ENCODE results near the gene HDHD3.
A peak's percentile ranks its signal among the peaks of the same experiment; 100 is the strongest.
"Not testable (repeated sequence)": the region's sequence is repeated elsewhere in the genome, so short reads cannot be mapped to it uniquely, and the experiment has no call there.

The HDHD3 gene, protein sequence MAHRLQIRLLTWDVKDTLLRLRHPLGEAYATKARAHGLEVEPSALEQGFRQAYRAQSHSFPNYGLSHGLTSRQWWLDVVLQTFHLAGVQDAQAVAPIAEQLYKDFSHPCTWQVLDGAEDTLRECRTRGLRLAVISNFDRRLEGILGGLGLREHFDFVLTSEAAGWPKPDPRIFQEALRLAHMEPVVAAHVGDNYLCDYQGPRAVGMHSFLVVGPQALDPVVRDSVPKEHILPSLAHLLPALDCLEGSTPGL

DNA sequence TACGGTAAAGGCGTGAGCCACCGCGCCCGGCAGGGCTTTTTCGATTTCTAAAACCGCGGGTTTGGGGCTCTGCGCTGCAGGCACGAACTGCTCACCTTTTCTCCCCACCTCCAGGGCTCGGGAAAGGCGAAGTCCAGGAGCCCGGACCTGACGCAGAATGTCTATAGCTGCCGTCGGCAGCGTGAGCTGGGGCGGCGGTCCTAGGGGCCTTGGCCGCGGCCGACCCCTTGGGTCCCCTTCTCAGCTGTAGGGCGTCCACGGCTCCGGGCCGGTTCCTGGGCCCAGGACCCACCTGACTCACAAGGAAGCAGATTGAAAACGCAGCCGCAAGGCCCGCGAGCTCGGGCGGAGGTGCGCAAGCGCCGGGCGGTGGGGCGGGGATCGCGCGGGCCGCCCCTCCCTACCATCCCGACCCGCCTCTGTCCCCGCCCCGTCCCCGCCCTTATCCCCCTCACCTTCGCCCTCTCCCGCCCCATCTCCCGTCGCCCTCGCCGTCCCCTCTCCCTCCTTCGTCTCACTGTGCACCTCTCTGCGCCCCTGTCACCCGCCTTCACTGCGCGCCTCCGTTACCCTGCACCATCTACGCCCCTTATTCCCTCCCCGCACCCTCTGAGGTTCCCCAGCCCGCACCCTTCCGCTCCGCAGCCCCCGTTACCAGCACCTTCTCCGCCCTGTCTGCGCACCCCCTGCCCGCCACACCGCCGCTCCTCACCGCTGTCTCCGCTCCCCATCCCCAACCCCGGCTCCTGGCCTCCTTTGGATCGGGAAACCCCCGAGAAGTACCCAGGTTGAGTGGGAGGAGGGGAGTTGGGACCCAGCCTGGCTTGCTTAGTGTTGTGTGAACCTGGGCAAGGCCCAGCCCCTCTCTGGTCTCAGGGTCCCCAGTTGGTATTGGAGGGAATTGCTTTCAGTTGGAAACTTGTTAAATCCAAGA lies at the start of gene HDHD3:
HDHD3 (minus strand) TSS at position 353 of the 934 bp plus-strand sequence. CDS start 2,632 bp downstream, outside the sequence.
- peak; percentile 55 to 83 (median 58) for DNase-seq (ENCODE audit: low read depth in 3 of 3)

DNA sequence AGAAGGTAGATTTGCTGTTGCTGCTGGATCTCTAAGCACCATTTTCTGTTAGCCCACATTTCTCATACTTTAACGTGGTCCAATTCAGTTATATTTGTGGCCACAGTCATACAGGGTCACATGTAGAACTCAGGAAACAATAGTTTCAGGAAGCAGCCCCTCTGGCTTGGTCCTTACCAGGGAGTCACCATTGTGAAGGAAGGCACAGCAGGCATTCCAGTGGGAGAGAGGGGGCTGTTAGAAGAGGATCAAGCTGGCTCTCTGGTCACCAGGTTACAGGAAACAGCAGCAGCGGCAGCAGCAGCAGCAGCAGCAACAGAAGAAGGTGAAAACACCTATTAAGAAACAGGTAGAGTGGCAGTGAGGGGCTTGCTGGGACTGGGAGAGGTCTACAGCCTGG lies 48.3 kb upstream of the HDHD3 start:
- no peak for DNase-seq (ENCODE audit: low read depth in 3 of 3)

DNA sequence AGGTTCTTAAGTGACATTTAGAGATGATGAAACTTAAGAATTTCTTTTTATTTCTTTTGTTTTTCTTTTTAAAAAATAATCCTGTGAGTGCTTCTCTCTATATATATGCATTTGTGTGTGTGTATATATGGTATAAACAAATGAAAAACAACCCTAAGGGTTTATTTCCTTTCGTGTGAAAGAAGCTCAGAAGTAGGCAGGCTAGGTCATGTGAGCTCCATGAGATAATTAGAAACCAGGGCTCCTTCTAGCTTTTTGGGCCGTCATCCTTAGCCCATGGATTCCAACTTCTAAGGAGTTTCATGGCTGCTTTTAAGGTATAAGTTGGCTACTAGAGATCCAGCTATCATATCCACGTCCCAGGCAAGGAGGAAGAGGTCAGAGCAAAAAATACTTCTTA lies 44.9 kb upstream of the HDHD3 start:
- no peak for DNase-seq (ENCODE audit: low read depth in 3 of 3)

DNA sequence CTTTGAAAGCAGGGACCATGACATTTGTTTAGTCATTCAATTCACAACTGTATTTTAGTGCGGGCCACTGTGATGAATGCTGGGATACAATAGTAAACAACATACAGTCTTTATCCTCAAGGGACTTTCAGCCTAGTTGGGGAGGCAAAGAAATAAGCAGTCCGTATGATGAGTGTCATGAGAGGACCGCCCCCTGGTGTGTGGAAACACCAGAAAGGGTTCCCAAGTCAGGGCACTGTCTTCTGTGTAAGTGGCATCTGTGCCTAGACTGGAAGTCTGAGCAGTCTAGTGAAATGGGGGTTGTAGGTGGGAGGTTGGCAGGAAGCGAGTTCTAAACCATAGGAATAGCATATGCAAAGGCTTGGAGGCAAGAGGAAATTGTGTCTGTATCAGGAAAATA lies 40.6 kb upstream of the HDHD3 start:
- no peak for DNase-seq (ENCODE audit: low read depth in 3 of 3)

DNA sequence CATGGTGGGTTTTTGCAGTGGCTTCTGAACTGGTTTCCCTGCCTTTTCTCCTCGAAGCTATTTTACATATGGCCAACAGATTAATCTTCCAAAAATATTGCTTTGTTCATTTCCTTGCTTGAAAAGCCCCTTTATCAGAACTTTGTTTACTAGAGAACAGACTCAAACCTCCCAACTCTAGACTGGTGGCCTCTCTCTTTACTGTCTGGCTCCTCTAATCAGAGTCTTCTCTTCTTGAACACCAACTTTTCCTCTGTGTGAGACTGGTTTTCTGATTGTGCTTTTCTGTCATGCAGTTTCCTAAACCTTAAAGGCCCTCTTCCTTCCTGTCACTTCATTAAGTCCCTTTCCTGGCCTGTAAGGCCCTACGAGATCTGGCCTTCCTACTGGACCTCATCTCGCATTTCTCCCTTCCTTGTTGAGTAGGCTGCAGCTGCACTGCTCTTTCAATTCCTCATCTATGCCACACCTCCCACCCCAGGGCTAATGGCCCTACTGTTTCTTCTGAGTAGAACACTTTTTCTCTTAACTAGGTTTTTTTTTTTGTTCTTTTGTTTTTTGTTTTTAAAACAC lies 39.4 kb upstream of the HDHD3 start:
- DNase-seq (ENCODE audit: low read depth in 3 of 3): no peak

DNA sequence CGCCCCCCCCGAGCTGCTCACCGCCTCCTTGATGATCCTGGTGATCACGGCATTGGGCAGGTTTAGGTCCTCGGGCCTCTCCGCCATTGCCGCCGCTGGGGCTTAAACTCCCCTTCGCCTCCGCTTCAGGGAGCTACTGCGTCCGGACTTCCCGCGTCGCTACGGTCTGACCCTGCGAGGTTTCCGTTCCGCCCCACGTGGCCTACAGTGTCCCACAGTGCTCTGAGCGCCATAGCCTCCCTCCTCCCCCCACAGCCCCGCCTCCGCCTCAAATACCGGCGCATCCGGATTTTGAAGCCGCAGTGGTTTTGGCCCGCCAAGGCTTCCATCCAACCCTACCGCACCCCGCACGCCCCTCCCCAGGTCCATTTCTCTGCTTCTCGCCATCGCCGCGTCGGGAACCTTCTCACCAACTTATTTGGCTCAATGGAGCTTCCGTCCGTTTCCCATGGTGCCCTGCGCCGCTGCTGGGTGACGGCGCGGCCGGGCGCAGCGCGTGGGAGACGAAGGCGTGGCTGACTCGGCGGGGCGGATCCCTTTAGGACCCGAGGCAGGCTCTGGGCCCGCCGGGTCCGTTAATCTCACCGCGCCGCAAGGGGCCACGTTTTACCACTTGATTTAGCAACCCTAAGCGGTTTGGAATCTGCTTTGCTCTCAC lies 33.5 kb upstream of the HDHD3 start, which contains the start of the genes C9orf43 and POLE3:
C9orf43 (plus strand) TSS at position 541 of the 658 bp plus-strand sequence. CDS start 2,747 bp downstream, outside the sequence.
POLE3 (minus strand) TSS at position 469 of the 658 bp plus-strand sequence; CDS start at position 87, 382 bp downstream.
- peak; percentile 88 to 93 (median 93) for DNase-seq (ENCODE audit: low read depth in 3 of 3)

DNA sequence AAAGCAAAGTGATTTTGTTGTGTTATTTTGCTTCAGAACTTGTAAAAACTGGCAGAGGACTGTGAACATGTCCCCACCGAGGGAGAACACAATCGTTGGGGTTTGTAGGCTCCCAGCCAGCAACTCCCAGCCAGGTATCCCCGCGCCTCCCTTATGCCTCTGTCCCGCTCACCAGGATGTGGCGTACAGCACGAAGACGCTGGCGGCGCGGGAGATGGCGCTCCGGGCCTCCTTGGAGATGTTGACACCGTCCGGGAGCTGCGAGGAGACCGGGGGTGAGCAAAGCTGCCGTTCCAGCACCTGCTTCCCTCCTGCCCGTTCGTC lies 33.1 kb upstream of the HDHD3 start:
- DNase-seq (ENCODE audit: low read depth in 3 of 3): peak in 1 of 3 donors; percentile 18

DNA sequence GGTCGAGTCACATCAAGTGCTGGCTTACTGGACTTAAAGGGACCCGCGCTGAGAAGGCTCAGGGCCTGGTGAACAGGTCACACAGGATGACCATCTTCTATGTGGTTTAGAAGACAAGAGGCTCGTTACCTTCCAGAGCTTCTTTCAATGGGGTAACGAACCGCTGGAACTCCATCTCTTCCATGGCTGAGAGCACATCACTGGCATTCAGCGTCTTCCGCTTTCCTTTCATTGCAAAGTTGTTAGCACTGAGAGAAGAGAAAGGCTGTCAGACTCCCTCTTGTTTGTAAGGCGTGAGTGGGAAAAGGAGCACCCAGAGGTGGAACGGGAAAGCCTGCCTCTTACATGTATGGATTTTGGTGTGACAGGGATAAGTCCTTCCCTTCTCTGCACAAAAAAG lies 32.7 kb upstream of the HDHD3 start:
- DNase-seq (ENCODE audit: low read depth in 3 of 3): no peak

DNA sequence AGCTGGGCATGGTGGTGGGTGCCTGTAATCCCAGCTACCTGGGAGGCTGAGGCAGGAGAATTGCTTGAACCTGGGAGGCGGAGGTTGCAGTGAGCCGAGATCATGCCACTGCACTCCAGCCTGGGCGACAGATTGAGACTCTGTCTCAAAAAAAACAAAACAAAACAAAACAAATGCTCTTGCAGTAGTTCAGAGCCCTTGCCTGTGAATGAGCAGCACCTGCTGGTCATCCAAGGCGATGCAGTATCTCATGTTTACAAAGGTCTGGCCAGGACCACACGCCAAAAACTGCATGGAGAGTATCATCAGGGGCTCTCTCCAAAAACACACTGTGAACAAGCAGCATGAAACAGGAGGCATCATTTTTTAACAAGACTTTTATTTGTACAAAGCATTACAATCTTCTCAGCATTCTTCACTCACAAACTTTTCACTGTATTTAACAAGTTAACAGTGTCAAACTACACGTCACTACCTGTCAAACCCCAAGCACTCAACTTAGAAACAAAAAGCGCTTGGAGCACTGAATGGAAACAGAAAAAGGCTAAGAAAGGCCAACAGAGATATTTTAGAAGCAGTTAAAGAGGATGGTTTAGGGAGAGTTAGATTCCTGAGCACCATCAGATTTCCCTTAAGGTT lies 30.2 kb upstream of the HDHD3 start:
- DNase-seq (ENCODE audit: low read depth in 3 of 3): peak; percentile 23 to 38 (median 28)

DNA sequence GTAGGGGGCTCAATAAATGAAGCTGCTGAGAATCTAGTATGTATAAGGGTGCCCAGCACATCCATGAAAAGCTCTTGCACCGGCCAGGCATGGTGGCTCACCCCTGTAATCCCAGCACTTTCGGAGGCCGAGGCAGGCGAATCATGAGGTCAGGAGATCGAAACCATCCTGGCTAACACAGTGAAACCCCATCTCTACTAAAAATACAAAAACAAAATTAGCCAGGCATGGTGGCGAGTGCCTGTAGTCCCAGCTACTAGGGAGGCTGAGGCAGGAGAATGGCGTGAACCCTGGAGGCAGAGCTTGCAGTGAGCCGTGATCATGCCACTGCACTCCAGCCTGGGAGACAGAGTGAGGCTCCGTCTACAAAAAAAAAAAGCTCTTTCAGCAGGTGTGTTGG lies 29.6 kb upstream of the HDHD3 start:
- not testable (repeated sequence) for DNase-seq (ENCODE audit: low read depth in 3 of 3)

DNA sequence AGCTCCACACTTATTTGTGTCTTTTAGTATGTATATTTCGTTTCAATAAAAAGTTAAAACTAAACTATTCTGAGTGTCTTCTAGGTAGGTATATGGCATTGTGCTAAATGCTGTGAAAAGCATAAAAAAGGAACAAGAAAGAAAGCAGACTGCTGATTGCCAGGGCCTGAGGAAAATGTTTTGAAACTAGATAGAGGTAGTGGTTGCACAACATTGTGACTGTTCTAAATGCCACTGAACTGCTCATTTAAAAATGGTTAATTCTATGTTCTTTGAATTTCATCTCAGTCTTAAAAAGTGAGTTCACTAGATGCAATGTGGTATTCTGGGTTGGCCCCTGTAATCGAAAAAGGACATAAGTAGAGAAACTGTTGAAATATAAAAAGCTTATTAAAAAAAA lies 26.9 kb upstream of the HDHD3 start:
- no peak for DNase-seq (ENCODE audit: low read depth in 3 of 3)

DNA sequence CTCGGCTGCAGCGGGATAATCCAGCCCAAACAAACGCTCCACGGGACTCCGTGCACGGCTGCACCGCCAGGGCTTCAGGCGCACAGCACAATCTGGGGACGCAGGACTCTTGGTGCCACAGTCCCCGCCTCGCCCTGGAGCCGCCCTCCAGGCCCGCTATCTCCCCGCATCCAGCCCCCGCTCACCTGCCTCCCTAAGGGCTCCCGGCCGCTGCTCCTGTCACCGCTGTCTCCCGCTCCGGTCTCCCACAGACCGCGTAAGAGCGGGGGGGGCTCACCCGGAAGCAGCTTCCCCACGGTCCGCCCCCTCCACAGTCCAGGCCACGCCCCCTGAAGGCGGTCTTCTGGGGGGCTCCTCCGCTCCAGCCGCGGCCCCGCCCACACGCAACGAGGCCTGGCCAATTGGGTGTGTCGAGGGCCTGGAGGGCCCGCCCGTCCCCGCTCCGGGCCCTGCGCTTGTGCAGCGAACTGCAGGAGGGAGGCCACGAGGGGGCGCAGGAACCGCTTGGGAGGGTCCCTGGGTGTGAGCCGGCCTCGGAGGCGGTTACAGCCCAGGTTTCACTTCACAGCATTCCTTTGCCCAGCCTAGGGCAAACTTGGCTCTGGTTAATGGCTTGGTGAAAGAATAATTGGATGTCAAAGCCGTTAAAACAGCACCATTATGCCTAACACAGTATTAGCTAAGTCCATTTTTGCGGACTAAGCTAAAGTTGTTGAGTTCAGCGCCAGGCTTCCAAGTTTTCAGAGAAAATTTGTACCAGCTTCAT lies 24.4 kb upstream of the HDHD3 start, which contains the start of gene ALAD:
ALAD (minus strand) TSS at position 258 of the 766 bp plus-strand sequence. CDS start 7,725 bp downstream, outside the sequence.
- DNase-seq (ENCODE audit: low read depth in 3 of 3): peak; percentile 97 to 99 (median 98)

DNA sequence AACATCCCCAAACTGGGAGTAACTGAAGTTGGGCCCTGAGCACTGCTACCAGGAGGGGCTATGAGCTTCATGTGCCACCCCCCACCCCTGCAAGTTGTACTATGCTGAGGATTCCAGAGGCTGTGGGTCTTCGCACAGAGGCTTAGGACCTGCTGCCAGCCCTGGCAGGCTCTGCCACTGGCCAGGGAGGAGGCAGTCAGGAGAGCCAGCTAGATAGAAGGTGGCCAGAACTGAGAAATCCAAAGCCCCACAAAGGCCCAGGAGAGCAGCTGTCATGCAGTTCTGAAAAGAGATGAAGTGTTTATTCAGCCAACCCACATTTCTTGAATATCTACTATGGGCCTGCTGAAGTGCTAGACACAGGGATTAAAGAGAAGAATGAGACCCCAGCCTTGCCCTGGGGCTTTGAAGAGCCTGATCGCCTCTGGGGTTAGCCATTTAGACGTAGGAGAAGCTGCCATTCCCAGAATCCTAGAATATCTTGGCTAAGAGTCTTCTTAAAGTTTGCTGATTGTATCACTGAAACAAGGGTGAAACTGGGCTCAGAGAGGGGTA lies 22.9 kb upstream of the HDHD3 start:
- DNase-seq (ENCODE audit: low read depth in 3 of 3): no peak

DNA sequence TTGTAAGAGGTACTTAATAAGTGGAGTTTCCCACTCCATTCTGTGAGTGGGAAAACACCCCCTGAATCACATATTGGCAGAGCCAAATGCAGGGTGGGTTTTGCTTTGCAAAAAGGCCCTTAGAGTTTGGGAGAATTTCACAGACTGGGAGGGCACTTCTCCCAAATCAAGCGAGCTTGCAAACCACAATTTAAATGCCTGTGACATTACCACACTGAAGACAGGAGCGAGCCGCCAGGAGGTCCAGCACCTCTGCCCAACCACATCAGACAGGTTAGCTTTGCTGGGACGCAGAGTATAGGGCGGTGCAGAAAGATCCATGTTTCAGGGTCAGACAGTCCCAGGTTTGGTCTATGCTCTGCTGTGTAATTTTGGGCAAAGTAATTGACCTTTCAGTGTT lies 22.0 kb upstream of the HDHD3 start:
- DNase-seq (ENCODE audit: low read depth in 3 of 3): no peak

DNA sequence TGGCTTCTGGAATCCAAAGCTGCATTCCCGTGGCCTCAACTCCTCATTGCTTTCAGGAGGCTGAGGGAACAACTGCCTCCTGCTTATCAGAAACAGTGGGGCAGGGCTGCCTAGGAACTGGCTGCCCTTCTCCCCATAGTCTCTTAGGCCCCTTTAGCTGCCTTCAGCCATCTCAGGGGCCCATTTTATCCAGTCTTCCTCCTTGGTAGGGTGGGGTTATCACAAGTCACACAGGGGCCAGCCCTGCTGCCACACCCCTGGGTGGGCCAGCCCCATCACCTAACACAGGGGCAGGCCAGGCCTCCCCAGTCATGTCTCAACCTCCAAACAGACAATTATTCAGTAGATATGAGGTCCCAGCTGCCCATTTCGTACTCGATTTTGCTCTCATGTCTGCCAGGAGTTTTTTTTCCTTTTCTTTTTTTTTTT lies 20.4 kb upstream of the HDHD3 start:
- no peak for DNase-seq (ENCODE audit: low read depth in 3 of 3)

DNA sequence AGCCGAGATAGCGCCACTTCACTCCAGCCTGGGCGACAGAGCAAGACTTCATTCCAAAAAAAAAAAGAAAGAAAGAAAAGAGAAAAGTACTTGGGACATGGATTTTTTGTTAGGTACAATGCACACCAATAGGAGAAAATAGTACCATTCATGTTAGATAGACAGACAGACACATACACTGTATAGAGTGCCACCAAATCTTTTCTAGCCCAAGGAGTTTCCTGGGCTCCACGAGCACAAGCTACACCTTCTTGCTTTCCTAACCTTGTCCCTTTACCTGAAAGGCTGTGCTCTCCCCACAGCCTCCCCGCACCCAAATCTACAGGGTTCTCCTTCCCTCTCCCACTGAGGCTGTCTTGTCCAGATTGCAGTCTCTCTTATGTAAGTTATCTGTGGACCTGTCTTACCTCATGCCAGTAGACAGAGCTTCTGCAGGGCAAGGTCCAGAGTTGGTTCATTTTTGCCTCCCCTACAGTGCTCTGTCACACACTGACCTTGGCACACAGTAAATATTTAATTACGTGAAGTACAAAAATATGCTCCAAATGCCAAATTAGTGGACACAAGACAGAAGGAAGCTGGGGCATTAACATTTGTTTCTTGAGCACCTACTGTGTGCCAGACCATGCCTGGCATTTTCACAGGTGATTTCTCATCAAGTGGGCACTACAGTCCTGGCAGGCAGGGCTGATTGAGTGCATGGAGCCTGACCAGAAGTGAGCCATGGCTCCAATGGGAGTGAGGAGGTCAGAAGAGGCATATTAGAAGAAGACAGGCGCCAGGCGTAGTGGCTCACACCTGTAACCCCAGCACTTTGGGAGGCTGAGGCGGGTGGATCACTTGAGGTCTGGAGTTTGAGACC lies 18.4 kb upstream of the HDHD3 start:
- DNase-seq (ENCODE audit: low read depth in 3 of 3): no peak

DNA sequence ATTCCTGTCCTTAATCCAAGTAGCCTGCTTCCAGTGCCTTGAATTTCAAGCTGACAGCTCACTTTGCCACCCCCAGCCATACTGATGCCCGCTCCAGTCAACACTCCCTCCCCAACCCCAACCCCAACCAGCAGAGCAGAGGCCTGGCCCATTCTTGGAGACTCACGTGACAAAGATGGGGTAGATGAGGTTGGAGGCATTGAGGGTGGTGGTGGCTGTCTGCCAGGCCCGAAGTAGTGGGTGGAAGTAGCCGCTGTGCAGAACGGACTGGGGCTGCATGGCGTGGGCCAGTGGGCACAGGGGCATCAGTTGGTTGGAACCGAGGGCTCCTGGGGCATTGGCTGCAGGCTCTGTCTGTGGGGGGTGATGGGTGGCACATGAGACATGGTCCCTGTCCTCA lies 16.5 kb upstream of the HDHD3 start:
- DNase-seq (ENCODE audit: low read depth in 3 of 3): no peak

DNA sequence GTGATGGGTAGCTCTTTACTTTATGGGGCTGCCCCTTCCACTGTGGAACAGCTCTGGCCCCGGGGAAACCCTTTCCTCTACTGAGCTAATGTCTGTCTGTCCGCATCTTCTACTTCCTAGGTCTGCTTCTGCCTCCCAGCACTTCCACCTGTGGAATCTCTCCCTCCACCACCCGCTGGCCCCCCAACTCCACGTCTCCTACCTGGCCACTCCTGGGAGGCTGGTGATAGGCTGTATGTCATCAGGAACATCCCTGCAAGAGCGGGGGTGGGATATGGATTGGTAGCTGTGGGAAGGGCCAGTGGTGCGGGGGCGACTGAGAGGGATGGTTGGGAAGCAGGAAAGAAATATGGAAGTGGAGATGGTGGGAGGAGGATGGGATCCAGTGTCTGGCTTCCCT lies 15.1 kb upstream of the HDHD3 start:
- no peak for DNase-seq (ENCODE audit: low read depth in 3 of 3)
